Stimulated activated CD8-positive, alpha-beta memory T cell treated with anti-CD3 and anti-CD28 coated beads, Interleukin-12 subunit alpha, Interleukin-12 subunit beta, amount 100 ng/mL, for 1 hour (primary cell): ENCODE results near the gene PCLO.
"Not testable (repeated sequence)": the region's sequence is repeated elsewhere in the genome, so short reads cannot be mapped to it uniquely, and the experiment has no call there.

Experiments
- DNase-seq: peaks from one replicate; pipeline ENCODE4 v3.0.0-alpha.2; 2020; ENCODE audit warnings: low read depth

PCLO gene

GRCh38 chr7:83053965-83054364, 108.7 kb downstream of the PCLO start:
- DNase-seq = no peak

GRCh38 chr7:83040484-83040883, 122.2 kb downstream of the PCLO start:
- no peak for DNase-seq

GRCh38 chr7:83038787-83039186, 123.9 kb downstream of the PCLO start:
- no peak for DNase-seq

DNA sequence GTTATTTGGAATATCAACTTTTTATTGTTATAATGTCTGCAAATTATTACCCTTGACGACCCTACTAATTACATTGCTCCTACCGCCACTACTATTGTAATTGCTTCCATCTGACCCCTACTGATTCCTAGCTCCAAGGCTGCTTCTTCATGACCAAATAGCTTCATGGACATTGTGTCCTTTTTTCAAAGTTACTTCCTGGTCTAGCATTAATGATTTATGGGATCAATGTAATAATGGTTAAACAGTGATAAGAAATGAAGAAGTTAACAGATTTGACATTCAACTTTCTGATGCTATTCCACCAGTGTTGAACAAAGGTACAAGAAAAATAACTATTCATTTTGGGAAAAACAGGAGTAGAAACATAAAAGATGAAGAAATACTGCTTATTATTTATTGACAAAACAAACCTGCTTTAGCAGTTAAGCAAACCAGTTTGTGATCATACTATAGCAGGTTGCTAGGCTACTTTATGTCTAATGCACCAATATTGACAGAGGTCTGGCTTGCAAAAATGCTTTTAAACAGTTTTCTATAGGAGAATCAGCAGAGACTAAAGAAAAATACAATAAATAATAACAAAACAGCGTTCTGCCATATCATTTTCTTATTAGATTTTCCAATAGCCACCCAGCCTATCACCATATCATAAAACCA, 125.8 kb downstream of the PCLO start:
- no peak for DNase-seq

DNA sequence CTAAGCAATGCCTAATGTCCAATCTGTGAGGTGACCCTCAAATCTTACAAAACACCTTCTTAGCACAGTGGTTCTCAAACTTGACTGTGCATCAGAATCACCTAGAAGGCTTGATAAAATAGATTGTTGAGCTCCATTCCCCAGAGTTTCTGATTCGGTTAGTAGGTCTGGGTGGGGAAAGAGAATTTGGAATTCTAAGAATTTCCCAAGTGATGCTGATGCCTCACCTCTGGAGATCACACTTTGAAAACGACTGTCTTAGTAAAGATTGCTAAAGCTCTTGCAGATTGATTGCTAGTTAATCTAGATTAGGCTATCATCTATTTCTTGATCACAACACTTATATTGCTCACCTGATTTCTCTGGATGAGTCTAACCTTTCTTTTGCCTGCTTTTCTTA, 126.6 kb downstream of the PCLO start:
- DNase-seq = no peak

GRCh38 chr7:83032195-83032594, 130.5 kb downstream of the PCLO start:
- no peak for DNase-seq

- not testable (repeated sequence) for DNase-seq
Observed at GRCh38 chr7:83023817-83024665, 138.6 kb downstream of the PCLO start.

- no peak for DNase-seq
Observed at GRCh38 chr7:83021032-83021431, 141.7 kb downstream of the PCLO start.

DNA sequence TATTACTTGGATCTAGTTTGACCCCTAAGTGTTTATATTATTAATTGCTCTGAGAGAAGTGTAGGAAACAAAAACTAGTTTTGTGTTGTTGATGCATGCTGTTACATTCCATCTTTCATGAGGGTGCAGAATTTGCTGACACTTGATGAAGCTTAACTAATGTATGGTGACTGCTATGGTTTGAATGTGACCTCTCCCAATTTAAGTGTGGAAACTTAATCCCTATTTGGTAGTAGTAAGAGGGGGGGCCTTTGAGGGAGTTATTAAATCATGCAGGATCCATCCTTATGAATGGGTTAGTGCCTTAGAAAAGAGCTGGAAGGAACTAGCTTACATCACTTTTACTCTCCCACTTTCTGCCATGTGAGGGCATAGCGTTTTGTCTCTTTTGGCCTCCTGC, 142.5 kb downstream of the PCLO start:
- DNase-seq = no peak

- DNase-seq = no peak
Observed at GRCh38 chr7:83015916-83016315, 146.8 kb downstream of the PCLO start.

- no peak for DNase-seq
Observed at GRCh38 chr7:83014546-83014945, 148.1 kb downstream of the PCLO start.

- no peak for DNase-seq
Observed at GRCh38 chr7:83011954-83012353, 150.7 kb downstream of the PCLO start.

DNA sequence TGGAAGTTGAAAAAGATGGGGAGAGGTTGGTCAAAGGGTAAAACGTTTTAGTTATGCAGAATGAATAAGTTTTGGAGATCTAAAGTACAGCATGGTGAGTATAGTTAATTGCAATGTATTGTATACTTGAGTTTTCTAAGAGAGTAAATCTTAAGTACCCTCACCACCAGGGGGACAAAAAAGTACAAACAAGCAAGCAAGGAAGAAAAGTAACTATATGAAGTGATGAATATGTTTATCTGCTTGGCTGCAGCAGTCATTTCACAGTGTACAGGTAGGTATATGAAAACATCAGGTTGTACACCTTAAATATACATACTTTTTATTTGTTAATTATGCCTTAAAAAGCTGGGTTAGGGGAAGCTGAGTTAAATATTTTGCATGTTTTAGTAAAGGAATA, 157.3 kb downstream of the PCLO start:
- DNase-seq = no peak

GRCh38 chr7:83001362-83002040, 161.2 kb downstream of the PCLO start:
- no peak for DNase-seq

DNA sequence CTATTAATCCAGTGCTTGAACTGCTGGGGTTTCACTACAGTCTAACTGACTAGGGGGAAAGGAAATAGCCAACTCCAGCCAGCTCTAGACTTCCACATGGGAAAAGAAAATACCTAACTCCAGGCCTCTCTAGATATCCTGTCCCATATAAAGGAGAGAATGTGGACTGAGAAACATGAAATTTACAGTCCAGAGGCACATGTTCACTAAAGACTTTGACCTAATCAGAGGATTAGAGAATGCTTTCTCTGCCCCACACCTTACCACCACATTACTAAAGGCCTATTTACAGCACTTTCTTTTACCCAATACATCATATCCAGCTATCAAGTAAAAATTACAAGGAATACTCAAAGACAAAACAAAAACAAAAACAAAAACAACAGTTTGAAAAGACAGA, 164.2 kb downstream of the PCLO start:
- DNase-seq = no peak

DNA sequence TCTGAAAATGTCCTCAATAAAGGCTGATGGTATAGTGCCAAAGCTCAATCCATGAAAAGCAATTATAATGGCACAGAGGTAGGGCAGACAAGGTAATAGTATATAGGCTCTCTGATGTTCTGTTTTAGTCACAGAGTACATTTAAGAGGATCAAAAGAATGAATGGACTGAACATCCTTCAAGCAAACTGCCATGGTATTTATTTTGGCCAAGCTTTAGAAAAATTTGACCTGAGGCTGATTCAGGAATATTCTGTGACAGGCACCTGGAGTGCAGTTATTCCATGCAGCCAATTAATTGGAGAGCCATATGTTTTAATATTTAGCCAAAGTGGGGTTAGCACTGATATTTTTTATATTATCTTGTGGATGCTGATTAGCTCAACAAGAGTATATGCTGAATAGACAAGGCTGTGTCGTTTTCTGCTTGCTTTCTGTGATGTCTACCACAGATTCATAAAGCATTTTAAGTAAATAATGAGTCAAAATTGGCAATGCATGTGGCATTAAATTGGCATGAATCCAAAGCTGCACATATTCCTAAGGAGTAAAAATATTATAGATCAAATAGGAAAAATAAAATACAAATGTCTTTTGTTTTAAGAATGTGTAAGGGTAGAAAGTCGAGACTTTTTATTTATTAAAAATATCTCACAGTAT, 177.4 kb downstream of the PCLO start:
- DNase-seq = no peak

DNA sequence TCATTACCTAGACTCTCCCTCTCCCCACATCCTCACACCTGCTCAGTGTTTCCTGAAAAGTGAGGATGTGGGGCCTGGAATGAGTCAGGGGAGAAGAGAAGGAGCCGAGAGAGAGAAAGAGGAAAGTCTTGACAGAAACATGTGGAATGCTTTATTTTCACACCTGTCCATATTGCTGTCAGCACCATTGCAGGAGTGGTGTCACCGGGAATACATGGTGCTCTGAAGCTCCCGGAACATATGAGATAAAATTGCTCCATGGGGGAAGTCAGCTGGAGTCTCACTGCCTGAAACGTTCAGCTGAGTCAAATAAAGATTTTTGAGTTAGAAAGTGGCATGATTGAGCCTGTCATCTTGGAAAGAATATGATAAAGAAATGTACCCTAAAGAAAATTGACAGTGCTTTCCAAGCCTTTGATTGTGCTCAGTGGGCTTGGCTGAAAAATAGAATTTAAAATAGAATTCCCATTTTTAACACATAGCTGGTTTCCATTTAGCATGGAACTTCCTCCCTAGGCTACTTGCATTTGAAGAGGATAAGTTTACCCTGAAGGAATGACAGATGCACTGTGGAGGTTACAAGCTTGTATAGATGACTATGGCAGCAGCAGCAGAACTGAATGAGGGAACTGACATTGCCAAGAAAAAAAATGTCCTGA, 182.4 kb downstream of the PCLO start:
- no peak for DNase-seq

DNA sequence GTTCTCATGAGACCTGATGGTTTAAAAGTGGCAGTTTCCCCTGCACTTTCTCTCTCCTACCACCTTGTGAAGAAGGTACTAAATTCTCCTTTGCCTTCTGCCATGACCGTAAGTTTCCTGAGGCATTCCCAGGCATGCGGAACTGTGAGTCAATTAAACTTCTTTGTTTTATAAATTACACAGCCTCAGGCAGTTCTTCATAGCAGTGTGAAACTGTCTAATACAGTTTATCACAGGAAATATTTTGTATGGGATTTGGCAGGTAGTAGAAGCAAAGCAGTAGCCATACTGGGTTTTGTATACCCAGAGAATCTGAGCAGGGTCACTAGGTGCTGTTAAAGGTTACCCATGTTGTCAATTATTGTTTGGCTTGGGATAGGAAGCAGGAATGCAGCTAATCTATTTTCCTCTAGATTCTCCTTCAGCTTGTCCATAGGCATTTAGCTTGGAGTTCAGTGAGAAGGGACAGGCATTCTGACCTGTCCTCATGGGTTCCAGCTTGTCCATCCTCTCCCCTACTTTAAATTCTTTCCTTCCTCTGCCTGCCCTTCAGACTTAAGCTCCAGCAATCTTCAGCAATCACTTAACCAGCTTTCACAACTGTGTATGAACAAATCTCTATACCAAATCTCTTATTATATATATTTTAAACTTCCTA, 186.7 kb downstream of the PCLO start:
- no peak for DNase-seq

DNA sequence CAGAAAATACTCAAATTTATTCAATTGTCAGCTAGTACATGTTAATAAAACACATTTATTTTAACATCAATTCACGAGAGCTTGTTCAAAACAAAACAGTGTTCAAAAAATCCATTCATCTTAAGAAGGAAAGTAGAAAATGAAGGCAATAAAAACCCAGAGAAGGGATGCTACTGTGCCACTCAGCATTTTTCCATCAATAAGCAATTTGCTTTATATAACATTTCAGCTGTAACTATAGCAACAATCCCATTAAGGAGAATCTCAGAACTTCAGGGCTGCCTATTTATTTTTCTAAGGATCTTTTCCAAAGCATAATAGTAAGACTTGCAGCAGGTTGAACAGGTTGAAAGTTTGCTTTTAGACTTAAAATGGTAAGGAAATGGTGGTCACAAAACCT, 190.5 kb downstream of the PCLO start:
- no peak for DNase-seq

DNA sequence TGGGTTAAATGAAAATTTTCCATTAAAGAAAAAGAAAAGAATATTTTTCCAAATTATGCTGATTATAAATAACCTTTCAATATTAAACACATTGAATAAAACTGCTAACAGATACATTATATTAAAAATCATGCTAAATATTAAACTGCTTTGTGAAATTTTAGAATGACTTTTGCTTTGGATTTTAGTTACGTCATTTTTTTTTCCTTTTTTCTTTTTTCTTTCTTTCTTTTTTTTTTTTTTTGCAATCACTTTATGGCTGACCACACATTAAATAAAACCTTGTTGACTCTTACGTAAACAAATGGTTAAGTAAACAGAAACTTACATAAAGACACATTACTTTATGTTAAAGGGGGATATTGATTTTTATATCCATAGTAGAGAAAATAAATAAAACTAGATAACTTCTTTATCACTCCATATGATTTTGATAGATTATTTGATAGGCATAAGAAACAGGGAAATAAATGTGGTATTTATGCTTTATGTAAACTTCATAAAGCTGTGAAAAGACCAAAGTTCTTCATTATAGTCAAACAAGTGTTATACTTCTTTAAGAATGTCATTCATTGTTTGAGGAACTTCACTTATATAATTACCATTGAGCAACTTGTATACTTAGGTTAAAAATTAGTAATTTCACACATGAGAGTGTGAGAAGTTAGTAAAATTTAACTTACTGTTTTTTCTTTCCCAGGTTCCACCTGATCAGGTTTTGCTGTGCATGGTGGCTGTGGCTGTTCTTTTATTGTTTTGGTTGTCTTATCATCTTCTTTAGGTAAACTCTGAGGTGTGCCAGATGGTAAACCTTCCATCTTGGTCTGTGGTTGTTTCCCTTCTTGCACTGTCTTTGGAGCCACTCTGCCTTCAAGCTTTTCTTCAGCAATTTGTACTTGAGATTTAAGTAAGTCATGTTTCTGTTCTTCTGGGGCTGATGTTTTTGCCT, 197.3 kb downstream of the PCLO start:
- no peak for DNase-seq
